Neural progenitor cell (in vitro differentiated cells): ENCODE measurements around the gene ARHGAP15. TPM values are rescaled to one million over a fixed set of nuclear protein-coding genes. Genes with fewer than 3 reads are reported as not detected.

Experiments
- DNase-seq: peaks from one replicate; pipeline ENCODE4 v3.0.0-alpha.2; 2016; ENCODE audit warnings: low spot score
- H2AFZ ChIP-seq: fragments of 200-600 bp; sonication (generic); replicated peaks from 2 replicates; pipeline ENCODE4 v1.6.1; 2016; ENCODE audit warnings: antibody characterized with exemption
- H3F3A ChIP-seq: fragments of 200-600 bp; sonication (generic); 2 replicates; pipeline ENCODE4 v1.6.1; 2016; ENCODE audit warnings: antibody characterized with exemption, low read depth
- H3K27ac ChIP-seq: fragments of 200-600 bp; sonication (generic); 2 replicates; pipeline ENCODE4 v1.5.1; 2016; ENCODE audit warnings: mild to moderate bottlenecking
- H3K27me3 ChIP-seq: fragments of 200-600 bp; sonication (generic); 2 replicates; pipeline ENCODE4 v1.6.1; 2016; ENCODE audit warnings: mild to moderate bottlenecking, moderate library complexity
- H3K36me3 ChIP-seq: fragments of 200-600 bp; sonication (generic); 2 replicates; pipeline ENCODE4 v1.5.1; 2016
- H3K4me1 ChIP-seq: fragments of 200-600 bp; sonication (generic); 2 replicates; pipeline ENCODE4 v1.6.1; 2016; ENCODE audit warnings: mixed run types
- H3K4me2 ChIP-seq: fragments of 200-600 bp; sonication (generic); 2 replicates; pipeline ENCODE4 v1.6.1; 2016
- H3K4me3 ChIP-seq: fragments of 200-600 bp; sonication (generic); 2 replicates; pipeline ENCODE4 v1.5.1; 2016
- H3K79me2 ChIP-seq: fragments of 200-600 bp; sonication (generic); 2 replicates; pipeline ENCODE4 v1.6.1; 2016; ENCODE audit warnings: low read depth
- H3K9ac ChIP-seq: fragments of 200-600 bp; sonication (generic); 2 replicates; pipeline ENCODE4 v1.6.1; 2016
- H3K9me3 ChIP-seq: fragments of 200-600 bp; sonication (generic); 2 replicates; pipeline ENCODE4 v1.5.1; 2016; ENCODE audit warnings: low read depth
- H4K20me1 ChIP-seq: fragments of 200-600 bp; sonication (generic); 2 replicates; pipeline ENCODE4 v1.6.1; 2016; ENCODE audit warnings: low read depth
- H3K27ac Mint-ChIP-seq: 3 replicates; pipeline ENCODE4 v1.8.0; 2021; ENCODE audit warnings: mixed read lengths
- H3K27me3 Mint-ChIP-seq: 2 replicates; pipeline ENCODE4 v1.8.0; 2022; ENCODE audit warnings: low read depth, mild to moderate bottlenecking, inconsistent platforms, moderate library complexity, mixed read lengths; ENCODE audit not compliant: insufficient read depth
- H3K36me3 Mint-ChIP-seq: 3 replicates; pipeline ENCODE4 v1.8.0; 2021; ENCODE audit warnings: mixed read lengths
- H3K4me1 Mint-ChIP-seq: 3 replicates; pipeline ENCODE4 v1.8.0; 2021; ENCODE audit warnings: mixed read lengths
- H3K4me3 Mint-ChIP-seq: 3 replicates; pipeline ENCODE4 v1.8.0; 2021; ENCODE audit warnings: mild to moderate bottlenecking, moderate library complexity, mixed read lengths
- H3K9me3 Mint-ChIP-seq: 3 replicates; pipeline ENCODE4 v1.8.0; 2020; ENCODE audit warnings: mixed read lengths
- CTCF ChIP-seq: fragments of 200-600 bp; sonication (generic); IDR thresholded peaks from 2 replicates; pipeline ENCODE4 v1.5.1; 2017; ENCODE audit warnings: antibody characterized with exemption, mild to moderate bottlenecking
- EZH2 ChIP-seq: fragments of 200-600 bp; sonication (generic); IDR thresholded peaks from 2 replicates; pipeline ENCODE4 v1.6.1; 2017; ENCODE audit warnings: antibody characterized with exemption, mild to moderate bottlenecking, moderate library complexity
- EZH2phosphoT487 ChIP-seq: fragments of 200-600 bp; sonication (generic); IDR thresholded peaks from 2 replicates; pipeline ENCODE4 v1.6.1; 2017; ENCODE audit warnings: antibody characterized with exemption
- total RNA-seq: library from RNA; depleted of rRNA; stranded (reverse); fragments of >200 nt; gene quantifications from 2 replicates; pipeline ENCODE4 v1.2.3, GENCODE V29; 2015; ENCODE audit warnings: low replicate concordance

Gene ARHGAP15
- total RNA-seq, 1 donor from 2014 or later, result 5.9 TPM

GRCh38 chr2:143787674-143788073, 658.5 kb downstream of the ARHGAP15 start:
- Histone ChIP-seq H3K4me2 (no peak overlapping the region), H4K20me1 (no peaks in the 10 kb centered on the region), H3F3A (no peaks in the 10 kb centered on the region), H3K79me2 (no peaks in the 10 kb centered on the region), H3K27me3 (no peaks in the 10 kb centered on the region), H3K9ac (no peak overlapping the region), H3K36me3 (no peaks in the 10 kb centered on the region), H3K4me1 (peaks cover 6% of the 10 kb centered on the region), H3K27ac (no peak overlapping the region), H3K4me3 (no peak overlapping the region), H2AFZ (no peak overlapping the region), H3K9me3 (no peaks in the 10 kb centered on the region)
- Mint-ChIP-seq H3K4me3 (no peak overlapping the region), H3K9me3 (no peaks in the 10 kb centered on the region), H3K27ac (no peak overlapping the region), H3K27me3 (peaks cover 2% of the 10 kb centered on the region), H3K36me3 (no peaks in the 10 kb centered on the region), H3K4me1 (no peaks in the 10 kb centered on the region)
- no peak for DNase-seq
- no peak for TF ChIP-seq EZH2
- no peak for TF ChIP-seq EZH2phosphoT487
- no peak for TF ChIP-seq CTCF

- Histone ChIP-seq H3K27ac (no peak overlapping the region), H2AFZ (no peak overlapping the region), H3K4me1 (peaks cover 29% of the 10 kb centered on the region), H4K20me1 (no peaks in the 10 kb centered on the region), H3K9ac (no peak overlapping the region), H3F3A (peaks cover 10% of the 10 kb centered on the region), H3K79me2 (no peaks in the 10 kb centered on the region), H3K9me3 (no peaks in the 10 kb centered on the region), H3K4me2 (no peak overlapping the region), H3K27me3 (no peaks in the 10 kb centered on the region), H3K4me3 (no peak overlapping the region), H3K36me3 (no peaks in the 10 kb centered on the region)
- DNase-seq, result no peak
- H3K27me3 Mint-ChIP-seq, result peaks cover 2% of the 10 kb centered on the region
- H3K36me3 Mint-ChIP-seq, result no peaks in the 10 kb centered on the region
- peaks cover 8% of the 10 kb centered on the region for H3K4me1 Mint-ChIP-seq
- H3K27ac Mint-ChIP-seq, result no peak overlapping the region
- no peak for TF ChIP-seq CTCF
- no peak for TF ChIP-seq EZH2
- no peak for TF ChIP-seq EZH2phosphoT487
- no peak overlapping the region for H3K4me3 Mint-ChIP-seq
- peaks cover 2% of the 10 kb centered on the region for H3K9me3 Mint-ChIP-seq
These were observed 663.4 kb downstream of the ARHGAP15 start for GRCh38 chr2:143792602-143793001.

- Mint-ChIP-seq H3K4me1 (peaks cover 8% of the 10 kb centered on the region), H3K27ac (no peak overlapping the region), H3K36me3 (no peaks in the 10 kb centered on the region), H3K27me3 (peaks cover 2% of the 10 kb centered on the region), H3K4me3 (no peak overlapping the region), H3K9me3 (peaks cover 3% of the 10 kb centered on the region)
- H2AFZ ChIP-seq, result no peak overlapping the region
- no peak overlapping the region for H3K4me3 ChIP-seq
- H3F3A ChIP-seq, result peaks cover 10% of the 10 kb centered on the region
- H3K9ac ChIP-seq, result no peak overlapping the region
- no peak for TF ChIP-seq EZH2phosphoT487
- TF ChIP-seq CTCF, result no peak
- TF ChIP-seq EZH2, result no peak
- no peaks in the 10 kb centered on the region for H4K20me1 ChIP-seq
- no peak overlapping the region for H3K27ac ChIP-seq
- H3K36me3 ChIP-seq, result no peaks in the 10 kb centered on the region
- H3K4me2 ChIP-seq, result no peak overlapping the region
- H3K4me1 ChIP-seq, result peaks cover 29% of the 10 kb centered on the region
- DNase-seq, result no peak
- H3K79me2 ChIP-seq, result no peaks in the 10 kb centered on the region
- no peaks in the 10 kb centered on the region for H3K27me3 ChIP-seq
- no peaks in the 10 kb centered on the region for H3K9me3 ChIP-seq
These were observed 664.2 kb downstream of the ARHGAP15 start for GRCh38 chr2:143793381-143793780.

GRCh38 chr2:143796051-143796450, 666.8 kb downstream of the ARHGAP15 start:
- H3K4me1 Mint-ChIP-seq, result peaks cover 8% of the 10 kb centered on the region
- H3K4me1 ChIP-seq, result peaks cover 23% of the 10 kb centered on the region
- peaks cover 6% of the 10 kb centered on the region for H3K9me3 Mint-ChIP-seq
- no peaks in the 10 kb centered on the region for H3K36me3 ChIP-seq
- H3K9me3 ChIP-seq, result no peaks in the 10 kb centered on the region
- H4K20me1 ChIP-seq, result no peaks in the 10 kb centered on the region
- no peaks in the 10 kb centered on the region for H3K27me3 Mint-ChIP-seq
- no peak overlapping the region for H3K9ac ChIP-seq
- peak overlapping the region; percentile 30 for H3K4me2 ChIP-seq
- no peak overlapping the region for H3K4me3 Mint-ChIP-seq
- no peaks in the 10 kb centered on the region for H3K27me3 ChIP-seq
- H3K27ac Mint-ChIP-seq, result no peak overlapping the region
- peak; percentile 76 for DNase-seq
- no peaks in the 10 kb centered on the region for H3K79me2 ChIP-seq
- TF ChIP-seq EZH2phosphoT487 (no peak), CTCF (no peak), EZH2 (no peak)
- H2AFZ ChIP-seq, result no peak overlapping the region
- H3F3A ChIP-seq, result peaks cover 10% of the 10 kb centered on the region
- no peaks in the 10 kb centered on the region for H3K36me3 Mint-ChIP-seq
- no peak overlapping the region for H3K4me3 ChIP-seq
- H3K27ac ChIP-seq, result no peak overlapping the region
